Measurements from ENCODE around the gene ELK4.

DNA sequence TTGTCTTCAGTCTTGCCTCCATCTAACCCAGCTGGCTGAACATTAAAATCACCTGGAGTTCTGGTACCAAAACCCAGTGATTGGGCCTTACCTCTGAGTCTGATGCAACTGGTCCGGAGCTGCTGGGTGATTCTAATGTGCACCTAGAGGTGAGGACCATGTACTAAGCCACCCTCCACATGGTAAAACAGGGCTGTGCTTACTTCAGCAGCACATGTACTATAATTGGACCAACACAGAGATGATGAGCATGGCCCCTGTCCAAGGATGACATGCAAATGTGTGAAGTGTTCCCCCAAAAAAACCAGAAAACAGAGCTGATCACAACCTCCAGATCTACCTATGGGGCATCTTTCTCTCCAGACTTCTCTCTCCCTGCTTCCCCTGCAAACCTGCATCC, 37.0 kb downstream of the ELK4 start:
- TF ChIP-seq, protein P1, sequence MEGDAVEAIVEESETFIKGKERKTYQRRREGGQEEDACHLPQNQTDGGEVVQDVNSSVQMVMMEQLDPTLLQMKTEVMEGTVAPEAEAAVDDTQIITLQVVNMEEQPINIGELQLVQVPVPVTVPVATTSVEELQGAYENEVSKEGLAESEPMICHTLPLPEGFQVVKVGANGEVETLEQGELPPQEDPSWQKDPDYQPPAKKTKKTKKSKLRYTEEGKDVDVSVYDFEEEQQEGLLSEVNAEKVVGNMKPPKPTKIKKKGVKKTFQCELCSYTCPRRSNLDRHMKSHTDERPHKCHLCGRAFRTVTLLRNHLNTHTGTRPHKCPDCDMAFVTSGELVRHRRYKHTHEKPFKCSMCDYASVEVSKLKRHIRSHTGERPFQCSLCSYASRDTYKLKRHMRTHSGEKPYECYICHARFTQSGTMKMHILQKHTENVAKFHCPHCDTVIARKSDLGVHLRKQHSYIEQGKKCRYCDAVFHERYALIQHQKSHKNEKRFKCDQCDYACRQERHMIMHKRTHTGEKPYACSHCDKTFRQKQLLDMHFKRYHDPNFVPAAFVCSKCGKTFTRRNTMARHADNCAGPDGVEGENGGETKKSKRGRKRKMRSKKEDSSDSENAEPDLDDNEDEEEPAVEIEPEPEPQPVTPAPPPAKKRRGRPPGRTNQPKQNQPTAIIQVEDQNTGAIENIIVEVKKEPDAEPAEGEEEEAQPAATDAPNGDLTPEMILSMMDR (IDR thresholded peaks at IDR 0.05) = no peak
- no peak for TF ChIP-seq ZFX (IDR thresholded peaks at IDR 0.05; ENCODE audit: borderline replicate concordance)

Measured in 22Rv1 (cell line).